GM19455 (cell line): ENCODE data around the gene SOCS7.

Experiments
- ATAC-seq: cut with Tn5 transposase; IDR thresholded peaks from one replicate; pipeline ENCODE4 v1.9.1; 2021; ENCODE audit not compliant: unreplicated experiment

The SOCS7 gene

GRCh38 chr17:38361694-38362465 lies 10.2 kb downstream of the SOCS7 start:
- ATAC-seq: no peak

- no peak for ATAC-seq
Measured at GRCh38 chr17:38363016-38363415, 11.4 kb downstream of the SOCS7 start.

GRCh38 chr17:38364741-38365140 lies 13.1 kb downstream of the SOCS7 start:
- ATAC-seq: no peak

GRCh38 chr17:38369124-38369886 lies 17.7 kb downstream of the SOCS7 start:
- ATAC-seq: no peak

GRCh38 chr17:38379448-38379847 lies 27.8 kb downstream of the SOCS7 start:
- no peak for ATAC-seq

GRCh38 chr17:38395090-38395489 lies 43.4 kb downstream of the SOCS7 start:
- ATAC-seq: no peak

- no peak for ATAC-seq
Measured at GRCh38 chr17:38397227-38397626, 45.6 kb downstream of the SOCS7 start.

- no peak for ATAC-seq
Measured at GRCh38 chr17:38400286-38400685, 48.6 kb downstream of the SOCS7 start.

GRCh38 chr17:38401459-38401858 lies 49.8 kb downstream of the SOCS7 start:
- no peak for ATAC-seq

- no peak for ATAC-seq
Measured at GRCh38 chr17:38402897-38403296, 51.3 kb downstream of the SOCS7 start.

GRCh38 chr17:38403491-38403890 lies 51.8 kb downstream of the SOCS7 start:
- ATAC-seq: no peak

- ATAC-seq: no peak
Measured at GRCh38 chr17:38404174-38404943, 52.7 kb downstream of the SOCS7 start.

- ATAC-seq: no peak
Measured at GRCh38 chr17:38405654-38406053, 54.0 kb downstream of the SOCS7 start.

- no peak for ATAC-seq
Measured at GRCh38 chr17:38410201-38410600, 58.6 kb downstream of the SOCS7 start.

- no peak for ATAC-seq
Measured at GRCh38 chr17:38415250-38416194, 63.9 kb downstream of the SOCS7 start.

- ATAC-seq: no peak
Measured at GRCh38 chr17:38416840-38417209, 65.2 kb downstream of the SOCS7 start.

- ATAC-seq: no peak
Measured at GRCh38 chr17:38417210-38417951, 65.7 kb downstream of the SOCS7 start.

GRCh38 chr17:38418062-38418692 lies 66.5 kb downstream of the SOCS7 start:
- no peak for ATAC-seq

- no peak for ATAC-seq
Measured at GRCh38 chr17:38418693-38419507, 67.3 kb downstream of the SOCS7 start.
